Measurements from ENCODE around the gene KIFAP3. TPM values are rescaled to one million over a fixed set of nuclear protein-coding genes. Genes with fewer than 3 reads are reported as not detected.

The KIFAP3 gene
- total RNA-seq, 1 experiment from 2014 or later, result 3.8 TPM

GRCh38 chr1:169995993-169996392 lies 78.5 kb downstream of the KIFAP3 start:
- H3K4me1 Mint-ChIP-seq, result no peaks in the 10 kb centered on the region
- WGBS (ENCODE audit: extremely low coverage, insufficient read length, low lambda C conversion rate), result no CpG with 5 or more reads among the region's 2 CpGs
- no peak overlapping the region for H4K8ac ChIP-seq (replicated peaks; ENCODE audit: insufficient read length, low read depth, low read length)

More at GRCh38 chr1:169995993-169996392, 78.5 kb downstream of the KIFAP3 start:
- Histone ChIP-seq H3K27ac (ENCODE audit: insufficient read length, low read depth, low read length) (no peak overlapping the region), H3K9me3 (ENCODE audit: control insufficient read depth, low read depth, low read length) (no peaks in the 10 kb centered on the region), H3T11ph (ENCODE audit: low read length) (no peak overlapping the region), H2BK120ac (ENCODE audit: low read depth, low read length, poor library complexity, severe bottlenecking) (no peak overlapping the region), H2BK5ac (ENCODE audit: insufficient read length, low read length) (no peak overlapping the region), H3K56ac (ENCODE audit: insufficient read length, low read depth, low read length) (no peak overlapping the region), H3K4me1 (ENCODE audit: insufficient read depth, low read length) (no peaks in the 10 kb centered on the region), H2AFZ (ENCODE audit: low read length) (no peak overlapping the region), H4K91ac (ENCODE audit: insufficient read length, low read depth, low read length) (no peak overlapping the region), H2BK15ac (ENCODE audit: low read depth, low read length) (no peak overlapping the region), H2BK12ac (ENCODE audit: insufficient read length, low read depth, low read length) (no peak overlapping the region), H3K9ac (ENCODE audit: extremely low read depth, insufficient read length, low read length) (no peak overlapping the region), H4K20me1 (ENCODE audit: control insufficient read depth, insufficient read depth, insufficient read length) (no peaks in the 10 kb centered on the region), H3K79me2 (ENCODE audit: insufficient read depth, low read length) (no peaks in the 10 kb centered on the region), H3K79me1 (ENCODE audit: insufficient read depth, low read depth, low read length, poor library complexity, severe bottlenecking) (no peaks in the 10 kb centered on the region), H3K4me2 (ENCODE audit: insufficient read depth, insufficient read length, low read length) (no peak overlapping the region), H3K4ac (ENCODE audit: low read depth, low read length) (no peak overlapping the region), H3K14ac (ENCODE audit: insufficient read depth, low read length) (no peak overlapping the region), H3K23me2 (ENCODE audit: insufficient read length, low read depth, low read length, poor library complexity, severe bottlenecking) (no peaks in the 10 kb centered on the region), H3K27me3 (ENCODE audit: insufficient read depth, low read length) (no peaks in the 10 kb centered on the region), H4K5ac (ENCODE audit: insufficient read length, low read depth, low read length) (no peak overlapping the region), H2AK5ac (ENCODE audit: insufficient read length, low read length) (no peak overlapping the region), H2BK20ac (ENCODE audit: low read depth, low read length, poor library complexity, severe bottlenecking) (no peak overlapping the region), H3K18ac (ENCODE audit: insufficient read length, low read depth, low read length) (no peak overlapping the region), H3K23ac (ENCODE audit: insufficient read length, low read depth, low read length) (no peak overlapping the region)
- Mint-ChIP-seq H3K4me3 (no peak overlapping the region), H3K36me3 (ENCODE audit: insufficient read depth in 1 of 3, low read depth in 3 of 3) (no peaks in the 10 kb centered on the region), H3K27ac (no peak overlapping the region), H3K9me3 (no peaks in the 10 kb centered on the region), H3K27me3 (ENCODE audit: low read depth) (peaks cover 33% of the 10 kb centered on the region)
- DNase-seq, result no peak
- no peak for TF ChIP-seq CTCF (conservative IDR thresholded peaks at IDR 0.05)

Measured in H9 (cell line).